ENCODE results near the gene EIF2D. TPM values are rescaled to one million over a fixed set of nuclear protein-coding genes. Genes with fewer than 3 reads are reported as not detected.
"Not testable (repeated sequence)": the region's sequence is repeated elsewhere in the genome, so short reads cannot be mapped to it uniquely, and the experiment has no call there.

Gene EIF2D
- total and polyA plus RNA-seq, 2 of the 4 experiments (the other 2 are of a cell fraction), result 64.3 to 69.4 TPM

DNA sequence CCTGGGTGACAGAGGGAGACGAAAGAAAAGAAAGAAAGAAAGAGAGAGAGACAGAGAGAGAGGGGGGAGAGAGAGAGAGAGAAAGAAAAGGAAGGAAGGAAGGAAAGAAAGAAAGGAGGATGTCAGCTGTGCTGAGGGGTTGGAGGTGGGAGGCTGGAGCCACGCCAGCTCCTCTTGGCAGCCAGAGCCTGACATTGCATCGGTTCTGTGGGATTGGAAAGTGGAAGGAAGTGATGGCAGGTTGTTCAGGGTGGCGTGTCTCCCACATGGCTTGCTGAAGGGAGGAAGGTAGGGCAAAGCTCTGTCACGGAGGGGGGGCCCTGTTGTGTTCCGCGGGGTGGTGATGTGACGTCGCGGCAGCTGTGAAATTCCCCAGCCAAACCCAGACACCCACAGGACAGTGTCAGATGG is 30.7 kb downstream of the EIF2D start:
- no peak for ATAC-seq (ENCODE audit: low read depth)
- no peak for TF ChIP-seq FOS (IDR thresholded peaks at IDR 0.05; ENCODE audit: low read depth, low read length)
- TF ChIP-seq CTCF (conservative IDR thresholded peaks at IDR 0.05; ENCODE audit: low read depth, low read length), result no peak
- no peak for TF ChIP-seq CHD1 (IDR thresholded peaks at IDR 0.05; ENCODE audit: low read depth, low read length)
- no peak overlapping the region for H2AFZ ChIP-seq (replicated peaks; ENCODE audit: low read length, poor library complexity)
- in situ Hi-C loops (cut with MboI; ENCODE audit: low sequenced_read_pairs) (loop anchor here (5.0 kb wide), 2 partner anchors 34 to 94 kb away; no protein-coding TSS in a partner anchor), intact Hi-C loops (cut with micrococcal nuclease) (no loop called here), dilution Hi-C loops (cut with HindIII; ENCODE audit: low sequenced_read_pairs, unreplicated experiment) (no loop called here)
- H2BK15ac ChIP-seq (ENCODE audit: low read depth, low read length), result no peak overlapping the region
- H3K36me3 ChIP-seq (ENCODE audit: control insufficient read depth, insufficient read depth, low read length), result peaks cover 1% of the 10 kb centered on the region; the same call in 1 of the 2 replicates
- H3K14ac ChIP-seq (replicated peaks; ENCODE audit: low read depth, low read length), result no peak overlapping the region
- H3K9ac ChIP-seq (ENCODE audit: low read depth, low read length), result no peak overlapping the region
- no peak overlapping the region; the same call in 1 of the 2 replicates for H2AK5ac ChIP-seq (ENCODE audit: low read depth, low read length)
- no peak overlapping the region for H3K4ac ChIP-seq (ENCODE audit: low read depth, low read length)
- no peaks in the 10 kb centered on the region for H3K79me1 ChIP-seq (ENCODE audit: low read depth in 1 of 2, low read length in 2 of 2)
- no peak overlapping the region for H2BK120ac ChIP-seq (ENCODE audit: low read depth, low read length)
- BruUV-seq (replicated peaks), result no TSS peak
- no peak overlapping the region for H3K4me3 ChIP-seq (ENCODE audit: insufficient read depth, low read depth, low read length)
- DNase-seq, result no peak
- no CpG with 5 or more reads among the region's 10 CpGs for WGBS, 2 experiments (ENCODE audit: extremely low coverage in 2 of 2, insufficient read length in 1 of 2)
- no peak overlapping the region for H4K91ac ChIP-seq (ENCODE audit: insufficient read depth, low read depth, low read length)
- H2BK5ac ChIP-seq (ENCODE audit: low read depth, low read length, poor library complexity, severe bottlenecking), result no peak overlapping the region
- H3K4me1 ChIP-seq (ENCODE audit: control insufficient read depth, insufficient read depth, low read length), result peaks cover 3% of the 10 kb centered on the region; the same call in 1 of the 2 replicates
- POLR2A ChIA-PET (ENCODE audit: unreplicated experiment), result no interaction called here
- H3K18ac ChIP-seq (ENCODE audit: low read depth, low read length), result no peak overlapping the region
- no peak overlapping the region for H3K4me2 ChIP-seq (ENCODE audit: low read depth, low read length)
- H3K23ac ChIP-seq (ENCODE audit: low read depth, low read length), result no peak overlapping the region
- no peak overlapping the region for H2AK9ac ChIP-seq (replicated peaks; ENCODE audit: low read depth, low read length, poor library complexity)
- H2BK20ac ChIP-seq (ENCODE audit: low read depth, low read length), result no peak overlapping the region
- H3K9me1 ChIP-seq (ENCODE audit: insufficient read depth, low read length), result no peaks in the 10 kb centered on the region; the same call in 1 of the 2 replicates
- no peaks in the 10 kb centered on the region for H4K20me1 ChIP-seq (ENCODE audit: insufficient read depth, low read length)
- H4K8ac ChIP-seq (ENCODE audit: low read depth in 2 of 2, low read length in 2 of 2), result no peak overlapping the region
- H4K5ac ChIP-seq (ENCODE audit: low read depth, low read length), result no peak overlapping the region
- H3K9me3 ChIP-seq (ENCODE audit: control insufficient read depth, insufficient read depth, low read length), result no peaks in the 10 kb centered on the region
- no peaks in the 10 kb centered on the region for H3K27me3 ChIP-seq (ENCODE audit: control insufficient read depth, insufficient read depth, low read length)
- CTCF ChIA-PET, result interaction anchor here (1.3 kb wide), 1 partner anchor 102 kb away, joined by 3 read pairs; no protein-coding TSS in a partner anchor
- no peak overlapping the region for H3K27ac ChIP-seq (ENCODE audit: insufficient read depth, low read length)
- no peak overlapping the region for H3K56ac ChIP-seq (ENCODE audit: extremely low read depth, insufficient read depth, low read length)

DNA sequence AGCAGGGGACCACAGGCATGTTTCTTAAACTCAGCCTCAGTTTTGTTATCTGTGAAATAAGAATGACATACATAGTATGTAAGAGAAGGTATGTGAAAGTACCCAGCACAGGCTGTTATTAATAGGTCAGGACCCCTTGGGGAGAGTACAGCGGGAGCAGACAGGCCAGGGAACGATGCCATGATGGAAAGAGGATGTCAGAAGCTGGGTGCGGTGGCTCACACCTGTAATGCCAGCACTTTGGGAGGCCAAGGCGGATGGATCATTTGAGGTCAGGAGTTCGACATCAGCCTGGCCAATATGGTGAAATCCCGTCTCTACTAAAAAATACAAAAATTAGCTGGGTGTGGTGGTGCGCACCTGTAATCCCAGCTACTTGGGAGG is 31.2 kb downstream of the EIF2D start:
- POLR2A ChIA-PET (ENCODE audit: unreplicated experiment); H3K4me2 ChIP-seq (ENCODE audit: low read depth, low read length); H4K5ac ChIP-seq (ENCODE audit: low read depth, low read length); H3K14ac ChIP-seq (replicated peaks; ENCODE audit: low read depth, low read length); H2BK5ac ChIP-seq (ENCODE audit: low read depth, low read length, poor library complexity, severe bottlenecking); ATAC-seq (ENCODE audit: low read depth); H3K4ac ChIP-seq (ENCODE audit: low read depth, low read length); H3K4me3 ChIP-seq (ENCODE audit: insufficient read depth, low read depth, low read length); H2BK120ac ChIP-seq (ENCODE audit: low read depth, low read length); H3K27me3 ChIP-seq (ENCODE audit: control insufficient read depth, insufficient read depth, low read length); H3K9me3 ChIP-seq (ENCODE audit: control insufficient read depth, insufficient read depth, low read length); H3K9ac ChIP-seq (ENCODE audit: low read depth, low read length); H2AFZ ChIP-seq (replicated peaks; ENCODE audit: low read length, poor library complexity); H3K56ac ChIP-seq (ENCODE audit: extremely low read depth, insufficient read depth, low read length); H2BK15ac ChIP-seq (ENCODE audit: low read depth, low read length); dilution Hi-C loops (cut with HindIII; ENCODE audit: low sequenced_read_pairs, unreplicated experiment); H3K9me1 ChIP-seq (ENCODE audit: insufficient read depth, low read length); H2AK5ac ChIP-seq (ENCODE audit: low read depth, low read length); H4K91ac ChIP-seq (ENCODE audit: insufficient read depth, low read depth, low read length); H4K20me1 ChIP-seq (ENCODE audit: insufficient read depth, low read length); BruUV-seq (replicated peaks); intact Hi-C loops (cut with micrococcal nuclease); H3K36me3 ChIP-seq (ENCODE audit: control insufficient read depth, insufficient read depth, low read length); H3K79me1 ChIP-seq (ENCODE audit: low read depth in 1 of 2, low read length in 2 of 2); H3K18ac ChIP-seq (ENCODE audit: low read depth, low read length); H3K4me1 ChIP-seq (ENCODE audit: control insufficient read depth, insufficient read depth, low read length); H4K8ac ChIP-seq (ENCODE audit: low read depth in 2 of 2, low read length in 2 of 2); DNase-seq; H3K23ac ChIP-seq (ENCODE audit: low read depth, low read length); H2AK9ac ChIP-seq (replicated peaks; ENCODE audit: low read depth, low read length, poor library complexity); H3K27ac ChIP-seq (ENCODE audit: insufficient read depth, low read length); H2BK20ac ChIP-seq (ENCODE audit: low read depth, low read length): not testable (repeated sequence)
- CTCF ChIA-PET, result interaction anchor here (0.7 to 1.3 kb wide), 2 partner anchors 23 to 102 kb away, joined by 3 to 4 read pairs; no protein-coding TSS in a partner anchor
- 87% methylated on average over 3 of the region's 7 CpGs; no CpG with 5 or more reads in 1 of the 2 experiments for WGBS, 2 experiments (ENCODE audit: extremely low coverage in 2 of 2, insufficient read length in 1 of 2)
- in situ Hi-C loops (cut with MboI; ENCODE audit: low sequenced_read_pairs), result loop anchor here (5.0 kb wide), 2 partner anchors 34 to 94 kb away; no protein-coding TSS in a partner anchor
